GM19438 (cell line): Measurements from ENCODE around the gene SYNE2.

Experiments
- ATAC-seq: cut with Tn5 transposase; IDR thresholded peaks from one replicate; pipeline ENCODE4 v1.9.1; 2021; ENCODE audit warnings: low read depth; ENCODE audit not compliant: unreplicated experiment

Gene SYNE2

DNA sequence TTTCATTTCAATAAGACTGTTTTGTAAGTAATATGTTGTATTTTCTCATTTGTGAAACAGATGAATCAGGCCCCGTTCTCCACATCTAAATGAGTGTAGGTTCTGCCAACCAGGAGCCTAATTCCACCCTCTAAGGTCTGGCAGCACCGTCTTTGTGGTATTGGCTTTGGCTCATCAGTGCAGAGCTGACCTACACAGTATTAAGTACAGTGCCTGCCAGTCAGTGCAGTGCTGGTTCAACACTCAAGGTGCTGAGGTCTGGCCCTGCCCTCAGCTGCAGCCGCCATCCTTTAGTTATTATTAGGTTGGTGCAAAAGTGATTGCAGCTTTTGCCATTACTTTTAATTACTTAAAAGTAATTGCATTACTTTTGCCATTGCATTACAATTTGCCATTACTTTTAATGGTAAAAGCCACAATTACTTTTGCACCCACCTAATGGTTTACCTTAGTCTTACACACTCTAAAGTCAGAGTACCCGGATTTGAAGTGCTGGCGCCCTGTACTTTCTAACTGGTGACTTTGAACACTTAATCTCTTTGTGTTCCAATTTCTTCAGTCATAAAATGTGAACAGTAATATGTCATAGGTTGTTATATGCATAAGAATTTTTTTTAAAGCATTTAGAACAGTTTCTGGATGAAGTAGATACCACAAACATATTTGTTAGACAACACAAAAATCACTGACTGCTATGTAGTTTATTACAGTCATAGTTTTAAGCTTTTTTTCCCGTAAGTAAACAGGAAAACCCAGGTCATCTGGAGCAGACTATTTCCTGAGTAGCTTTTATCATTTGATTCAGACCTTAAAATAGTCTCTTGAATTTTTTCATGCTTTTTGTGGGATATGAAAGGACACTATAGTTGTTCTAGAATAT lies 99.5 kb downstream of the SYNE2 start:
- no peak for ATAC-seq

DNA sequence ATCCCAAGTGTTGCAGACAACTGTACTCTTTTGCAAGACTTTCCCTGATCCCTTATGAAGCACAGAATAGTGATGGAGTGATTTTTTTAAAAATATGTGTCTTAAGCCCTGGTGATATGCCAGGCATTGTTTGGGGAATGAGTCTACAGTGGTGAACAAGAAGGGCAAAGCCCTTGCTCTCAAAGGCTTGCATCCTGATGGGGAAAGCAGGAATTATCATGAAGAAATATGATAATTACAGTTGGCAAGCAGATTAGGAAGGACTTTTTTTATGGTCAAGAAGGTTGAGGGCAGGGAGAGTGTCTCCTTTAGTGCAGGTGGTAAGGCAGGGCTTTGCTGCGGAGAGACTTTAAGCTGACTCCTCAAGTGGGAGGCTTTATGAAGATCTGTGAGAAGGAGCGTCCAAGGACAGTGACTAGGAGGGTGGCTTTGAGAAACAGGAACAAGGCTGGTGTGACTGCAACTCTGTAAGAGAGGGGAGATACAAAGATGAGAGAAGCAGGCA lies 100.2 kb downstream of the SYNE2 start:
- ATAC-seq: no peak

DNA sequence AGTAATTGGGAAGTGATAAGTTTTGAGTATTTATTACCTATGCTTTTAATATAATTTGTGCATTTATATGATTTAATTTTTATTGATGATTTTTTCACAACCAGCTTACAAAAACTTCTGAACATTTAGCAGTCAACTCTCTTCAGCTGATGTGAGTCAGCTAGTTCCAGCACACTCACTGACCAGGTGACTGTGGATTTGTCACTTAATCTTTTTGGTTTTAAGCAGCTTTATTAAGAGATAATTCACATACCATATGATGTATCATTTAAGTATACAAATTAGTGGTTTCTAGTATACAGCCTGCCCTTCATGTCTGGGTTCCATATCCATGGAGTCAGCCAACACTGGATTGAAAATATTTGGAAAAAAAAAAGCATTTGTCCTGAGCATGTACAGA lies 103.5 kb downstream of the SYNE2 start:
- ATAC-seq: no peak

DNA sequence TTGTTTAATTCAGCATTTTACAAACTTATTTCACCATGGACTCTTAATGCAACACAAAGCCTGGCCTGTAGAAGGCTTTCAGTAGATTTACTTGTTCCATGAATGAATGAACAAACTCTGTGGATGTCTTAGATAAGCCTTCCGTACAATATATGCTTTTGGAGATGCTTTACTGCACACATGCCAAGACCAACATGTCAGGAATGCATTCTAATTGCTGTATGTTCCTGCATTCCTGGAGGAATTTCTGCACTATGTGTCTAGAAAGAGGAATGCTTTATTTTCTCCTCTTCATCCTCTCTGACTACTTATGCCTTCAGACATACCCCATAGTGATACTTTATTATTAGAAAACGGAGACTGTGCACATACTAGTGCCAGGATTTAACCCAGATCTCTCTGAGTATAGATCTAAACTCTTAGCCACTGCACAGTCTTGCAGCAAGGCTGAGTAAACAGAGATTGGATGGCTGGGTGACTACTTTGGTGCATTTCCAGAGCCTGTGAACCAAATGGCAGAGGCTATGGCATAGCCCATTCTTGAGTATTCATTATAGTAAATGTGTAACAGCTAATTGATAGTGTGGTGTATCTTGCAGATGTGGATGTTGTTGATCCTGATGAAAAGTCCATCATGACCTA lies 108.2 kb downstream of the SYNE2 start:
- no peak for ATAC-seq

DNA sequence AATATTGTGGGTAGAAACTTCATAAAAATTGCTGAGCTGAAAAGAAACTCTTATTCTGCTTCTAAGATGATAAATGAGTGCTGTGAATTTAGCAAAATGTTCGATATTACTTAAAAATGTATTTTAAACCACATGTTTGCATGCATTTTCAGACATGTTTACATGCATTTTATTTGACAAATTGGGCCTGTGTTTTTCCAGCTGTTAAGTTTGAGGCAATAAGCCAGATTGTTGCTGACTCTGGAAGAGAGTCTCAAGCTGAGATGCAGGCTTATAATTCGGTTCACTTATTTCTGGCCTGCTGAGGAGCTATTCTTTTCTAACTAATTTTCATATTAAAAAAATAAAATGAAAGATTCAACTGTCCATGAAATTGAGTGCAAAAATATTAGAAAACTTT lies 110.1 kb downstream of the SYNE2 start:
- no peak for ATAC-seq

DNA sequence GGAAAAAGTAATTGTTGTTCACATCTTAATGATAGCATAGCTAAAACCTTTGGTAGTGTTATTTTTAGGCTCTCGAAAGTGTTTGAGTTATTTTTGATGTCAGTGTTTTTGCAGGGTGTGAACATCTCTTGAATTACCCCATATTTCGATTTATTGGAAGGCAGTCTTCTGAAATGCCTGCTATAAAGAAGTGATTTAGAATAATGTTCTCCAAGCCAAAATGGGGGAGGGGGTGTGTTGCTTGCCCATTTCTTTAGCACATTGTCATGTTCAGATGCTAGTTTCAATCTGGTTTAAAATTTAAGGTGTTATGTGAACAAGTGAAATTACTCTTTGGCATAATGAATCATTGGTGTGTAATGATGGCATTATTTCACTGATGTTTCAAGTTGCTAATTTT lies 110.6 kb downstream of the SYNE2 start:
- no peak for ATAC-seq

DNA sequence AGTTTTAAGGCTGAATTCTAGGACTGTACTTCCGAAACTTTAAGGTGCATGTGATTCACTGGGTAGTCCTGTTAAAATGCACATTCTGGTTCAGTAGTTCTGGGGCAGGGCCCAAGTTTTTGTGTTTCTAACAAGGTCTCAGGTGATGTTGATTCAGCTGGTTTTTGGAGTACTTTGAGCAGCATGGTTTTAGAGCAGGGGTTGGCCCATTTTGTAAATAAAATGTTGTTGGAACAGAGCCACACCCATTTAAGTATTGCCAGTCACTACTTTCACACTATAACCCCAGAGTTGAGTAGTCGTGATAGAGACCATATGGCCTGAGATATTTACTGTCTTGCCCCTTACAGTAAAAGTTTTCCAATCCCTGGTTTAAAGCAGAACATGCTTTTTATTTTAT lies 111.3 kb downstream of the SYNE2 start:
- no peak for ATAC-seq

DNA sequence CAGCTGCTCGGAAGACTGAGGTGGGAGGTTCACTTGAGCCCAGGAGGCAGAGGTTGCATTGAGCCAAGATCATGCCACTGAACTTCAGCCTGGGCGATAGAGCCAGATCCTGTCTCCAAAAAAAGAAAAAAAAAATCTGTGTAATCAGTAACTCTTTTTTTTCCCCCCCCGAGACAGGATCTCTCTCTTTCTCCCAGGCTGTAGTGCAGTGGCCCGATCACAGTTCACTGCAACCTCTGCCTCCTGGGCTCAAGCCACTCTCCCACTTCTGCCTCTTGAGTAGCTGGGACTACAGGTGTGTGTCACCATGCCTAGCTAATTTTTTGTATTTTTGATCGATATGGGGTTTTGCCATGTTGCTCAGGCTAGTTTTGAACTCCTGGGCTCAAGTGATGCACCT lies 113.6 kb downstream of the SYNE2 start:
- no peak for ATAC-seq

DNA sequence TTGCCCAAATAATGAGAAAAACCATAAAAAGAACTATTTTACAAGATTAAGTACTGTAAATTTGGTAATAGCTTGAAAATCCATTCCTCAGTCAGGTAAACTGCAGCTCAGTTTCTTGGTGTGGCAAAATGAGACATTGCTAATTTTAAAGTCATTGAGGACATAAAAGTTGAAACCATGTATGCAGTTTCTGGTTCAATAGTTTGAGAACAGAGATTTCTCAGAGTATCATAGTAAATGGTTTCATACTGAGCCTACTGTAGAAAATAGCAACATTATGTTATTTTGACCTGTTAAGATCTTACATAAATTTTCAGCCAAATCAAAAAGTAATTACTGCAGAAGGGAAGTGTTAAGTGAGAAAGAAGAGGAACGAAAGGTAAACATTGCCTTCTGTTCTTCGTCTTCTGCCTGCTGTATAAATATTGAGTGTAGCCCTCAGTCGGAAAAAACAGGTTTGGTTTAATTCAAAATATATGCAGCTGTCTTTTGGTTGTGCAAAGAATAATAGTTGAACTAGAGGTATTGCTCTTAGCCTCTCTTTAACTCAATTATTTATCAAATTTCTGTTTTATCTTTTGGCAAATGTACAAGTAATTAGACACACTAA lies 119.6 kb downstream of the SYNE2 start:
- no peak for ATAC-seq

DNA sequence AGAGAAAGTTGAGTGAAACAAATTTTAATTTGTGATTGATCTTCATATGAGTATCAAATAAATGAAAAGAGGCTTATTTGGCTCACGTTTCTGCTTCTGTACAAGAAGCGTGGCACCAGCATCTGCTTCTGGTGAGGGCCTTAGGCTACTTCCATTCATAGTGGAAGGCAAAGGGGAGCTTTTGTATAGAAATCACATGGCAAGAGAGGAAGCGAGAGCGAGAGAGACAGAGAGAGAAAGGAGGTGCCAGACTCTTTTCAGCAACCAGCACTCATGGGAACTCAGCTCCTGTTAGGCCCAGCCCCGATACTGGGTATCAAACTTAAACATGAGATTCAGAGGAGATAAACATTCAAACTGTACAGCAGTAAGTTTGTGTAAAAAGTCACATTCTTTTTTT lies 121.4 kb downstream of the SYNE2 start:
- no peak for ATAC-seq

DNA sequence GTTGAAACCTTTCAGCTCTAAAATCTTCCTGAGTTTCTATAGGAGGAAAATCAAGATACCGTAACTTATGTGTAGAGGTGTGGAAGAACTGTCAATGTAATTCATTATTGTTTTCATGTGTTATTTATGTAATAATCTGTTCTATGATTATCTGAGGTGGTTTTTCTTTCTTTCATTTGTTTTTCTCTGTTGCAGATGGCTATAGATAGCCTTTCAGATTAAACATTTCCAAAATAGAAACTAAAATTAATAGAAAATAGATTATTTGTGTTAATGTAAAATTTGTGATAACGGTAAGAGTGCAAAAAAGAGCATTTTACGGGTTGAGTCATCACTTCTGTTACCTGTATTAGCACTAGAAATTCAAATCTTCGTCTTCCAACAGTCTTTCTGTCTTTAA lies 128.8 kb downstream of the SYNE2 start:
- ATAC-seq: no peak

DNA sequence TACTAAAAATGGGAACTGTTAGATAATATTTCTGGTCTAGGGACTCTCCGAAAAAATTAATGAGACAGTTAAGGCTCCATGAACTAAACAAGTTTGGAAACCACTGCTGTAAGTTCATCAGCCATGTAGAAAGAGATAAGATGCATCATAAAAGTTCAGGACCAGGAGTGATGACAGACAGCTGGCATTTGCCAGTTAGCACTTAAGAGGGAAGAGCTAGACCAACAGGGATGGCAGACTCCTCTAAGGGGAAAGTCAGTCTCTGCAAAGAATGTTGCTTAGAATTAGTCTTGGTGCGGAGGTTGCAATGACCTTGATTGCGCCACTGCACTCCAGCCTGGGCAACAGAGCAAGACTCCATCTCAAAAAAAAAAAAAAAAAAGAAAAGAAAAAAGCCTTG lies 129.4 kb downstream of the SYNE2 start:
- no peak for ATAC-seq

DNA sequence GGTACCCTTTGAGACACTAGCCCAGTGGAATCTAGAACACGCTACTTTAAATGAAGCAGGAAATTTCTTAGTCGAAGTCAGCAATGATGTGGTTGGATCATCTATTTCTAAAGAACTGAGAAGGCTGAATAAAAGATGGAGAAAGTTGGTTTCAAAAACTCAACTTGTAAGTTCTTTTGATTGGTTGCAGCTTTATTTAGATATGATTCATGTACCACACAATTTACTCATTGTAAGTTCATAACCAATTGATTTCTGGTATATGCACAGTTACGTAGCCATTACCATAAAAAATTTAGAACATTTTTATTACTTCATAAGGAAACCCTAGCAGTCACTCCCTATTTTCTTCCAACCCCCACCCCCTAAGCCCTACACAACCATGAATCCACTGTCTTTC lies 129.8 kb downstream of the SYNE2 start:
- no peak for ATAC-seq

DNA sequence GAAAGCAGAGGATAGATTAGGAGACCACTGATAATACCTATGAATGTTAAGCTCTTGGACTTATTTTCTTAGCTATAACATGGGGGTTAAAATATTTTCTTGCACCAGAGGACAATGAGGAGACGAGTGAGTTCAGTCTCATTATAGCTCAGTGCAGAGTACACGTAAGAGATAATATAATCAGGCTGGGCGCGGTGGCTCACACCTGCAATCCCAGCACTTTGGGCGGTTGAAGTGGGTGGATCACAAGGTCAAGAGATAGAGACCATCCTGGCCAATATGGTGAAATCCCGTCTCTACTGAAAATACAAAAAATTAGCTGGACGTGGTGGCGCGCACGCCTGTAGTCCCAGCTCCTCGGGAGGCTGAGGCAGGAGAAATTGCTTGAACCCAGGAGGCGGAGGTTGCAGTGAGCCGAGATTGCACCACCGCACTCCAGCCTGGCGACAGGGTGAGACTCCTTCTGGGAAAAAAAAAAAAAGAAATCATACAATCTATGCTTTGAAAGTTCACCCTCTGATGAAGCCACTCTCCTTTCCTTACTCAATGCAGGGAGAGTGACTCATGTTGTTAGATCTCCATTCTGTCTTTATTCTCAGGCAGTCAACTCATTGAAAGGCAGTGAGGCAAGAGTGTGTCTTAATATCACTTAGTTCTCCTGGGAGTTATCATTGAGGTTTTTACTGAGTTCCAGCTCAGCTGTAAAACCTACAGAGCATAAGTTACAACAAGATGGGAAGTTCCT lies 134.2 kb downstream of the SYNE2 start:
- no peak for ATAC-seq

DNA sequence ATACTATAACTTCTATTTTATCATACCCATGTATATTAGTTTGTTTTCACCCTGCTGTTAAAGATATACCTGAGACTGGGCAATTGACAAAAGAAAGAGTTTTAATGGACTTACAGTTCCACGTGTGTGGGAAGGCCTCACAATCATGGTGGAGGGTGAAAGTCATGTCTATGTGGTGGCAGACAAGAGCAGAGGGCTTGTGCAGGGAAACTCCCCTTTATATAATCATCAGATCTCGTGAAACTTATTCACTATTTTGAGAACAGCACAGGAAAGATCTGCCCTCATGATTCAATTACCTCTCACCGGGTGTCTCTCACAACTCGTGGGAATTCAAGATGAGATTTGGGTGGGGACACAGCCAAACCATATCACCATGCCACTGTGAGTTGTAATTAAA lies 135.8 kb downstream of the SYNE2 start:
- ATAC-seq: no peak

DNA sequence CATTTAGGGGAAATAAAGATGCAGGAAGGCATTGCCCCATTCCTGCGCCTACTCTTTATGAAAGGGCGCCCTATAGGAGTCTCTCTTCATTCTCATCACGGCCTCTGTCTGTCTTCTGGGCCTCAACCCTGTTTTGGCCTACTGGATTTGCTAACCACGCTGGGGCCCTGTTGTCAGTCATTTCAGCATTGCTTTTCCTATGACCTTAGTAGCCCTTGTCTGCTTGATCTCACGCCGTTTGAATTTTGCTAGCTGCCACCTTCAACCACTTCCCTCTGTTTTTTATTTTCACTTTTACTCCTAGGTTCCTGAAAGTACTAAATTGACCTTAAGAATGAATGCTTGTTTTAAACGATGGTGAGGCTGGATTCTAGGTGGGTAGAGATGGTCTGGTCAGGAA lies 139.0 kb downstream of the SYNE2 start:
- no peak for ATAC-seq

DNA sequence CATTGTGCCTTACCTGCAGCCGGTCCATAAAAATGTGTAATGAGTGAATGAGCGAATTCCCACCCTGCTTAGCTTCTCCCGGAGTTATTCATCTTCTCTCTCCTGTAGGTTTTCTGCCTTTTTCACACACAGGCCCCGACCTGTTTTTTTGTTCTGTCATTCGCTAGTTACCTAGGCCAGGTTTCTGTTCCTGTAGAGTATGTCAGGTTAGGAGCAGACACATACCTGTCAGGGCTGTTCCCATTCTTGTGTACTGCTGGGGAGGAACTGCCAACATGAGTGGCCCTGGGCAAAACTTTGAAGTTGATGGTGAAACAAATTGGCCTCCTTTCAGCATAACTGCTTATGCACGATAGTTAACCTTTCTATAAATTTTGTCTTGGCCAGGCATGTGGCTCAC lies 140.1 kb downstream of the SYNE2 start:
- ATAC-seq: no peak

DNA sequence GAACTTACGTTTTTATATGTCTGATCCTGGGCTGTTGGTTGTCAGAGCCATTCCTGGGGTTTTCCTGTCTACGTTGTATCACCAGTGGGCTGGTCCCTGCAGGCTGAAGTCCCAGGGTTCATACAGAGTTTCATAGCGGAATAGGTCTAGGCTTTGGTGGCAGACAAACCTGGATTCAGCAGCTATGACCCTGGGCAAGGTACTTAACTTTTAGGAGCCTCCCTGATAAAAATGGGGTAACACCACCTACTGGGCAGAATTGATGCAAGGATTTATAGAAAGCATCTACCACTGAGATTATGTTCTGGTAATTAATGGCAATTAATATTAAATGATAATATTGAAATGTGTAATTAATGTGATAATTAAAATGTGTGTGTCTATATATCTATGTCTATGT lies 141.2 kb downstream of the SYNE2 start:
- ATAC-seq: no peak

DNA sequence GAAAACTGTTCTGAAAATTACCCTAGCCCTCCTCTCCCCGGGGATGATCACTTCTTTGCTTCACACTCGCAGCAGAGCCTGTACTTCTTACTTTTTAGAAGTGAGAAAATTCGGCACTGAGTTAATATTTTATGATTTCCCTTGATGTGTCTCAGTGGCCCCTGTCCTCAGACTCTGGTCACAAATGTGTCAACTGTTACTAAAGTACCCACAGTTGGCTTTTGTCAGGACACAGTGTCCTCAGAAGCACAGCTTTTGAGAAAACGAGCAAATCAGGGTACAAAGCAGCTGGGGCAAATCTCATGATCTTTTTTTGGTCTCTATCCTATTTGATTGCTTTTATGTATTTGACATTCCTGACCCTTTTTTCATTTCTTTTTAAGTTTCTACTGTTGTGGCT lies 142.5 kb downstream of the SYNE2 start:
- ATAC-seq: no peak

DNA sequence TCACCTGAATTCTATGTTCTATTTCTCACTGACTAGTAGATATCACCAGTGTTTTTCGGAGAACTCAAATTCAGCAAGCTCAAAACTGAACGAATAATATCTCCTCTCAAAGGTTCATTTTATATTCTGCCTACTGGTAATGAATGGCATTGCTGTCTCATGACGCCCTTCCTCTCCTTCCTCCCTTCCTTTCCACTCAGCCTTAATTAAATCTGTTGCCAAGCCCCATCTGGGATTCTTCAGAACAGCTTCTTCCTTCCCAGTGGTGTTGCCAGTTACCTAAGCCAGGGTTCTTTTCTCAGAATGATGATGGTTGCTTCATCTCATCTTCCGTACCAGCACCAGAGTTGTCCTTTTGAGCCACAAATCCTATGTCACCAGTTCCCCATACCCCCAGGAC lies 143.2 kb downstream of the SYNE2 start:
- no peak for ATAC-seq

DNA sequence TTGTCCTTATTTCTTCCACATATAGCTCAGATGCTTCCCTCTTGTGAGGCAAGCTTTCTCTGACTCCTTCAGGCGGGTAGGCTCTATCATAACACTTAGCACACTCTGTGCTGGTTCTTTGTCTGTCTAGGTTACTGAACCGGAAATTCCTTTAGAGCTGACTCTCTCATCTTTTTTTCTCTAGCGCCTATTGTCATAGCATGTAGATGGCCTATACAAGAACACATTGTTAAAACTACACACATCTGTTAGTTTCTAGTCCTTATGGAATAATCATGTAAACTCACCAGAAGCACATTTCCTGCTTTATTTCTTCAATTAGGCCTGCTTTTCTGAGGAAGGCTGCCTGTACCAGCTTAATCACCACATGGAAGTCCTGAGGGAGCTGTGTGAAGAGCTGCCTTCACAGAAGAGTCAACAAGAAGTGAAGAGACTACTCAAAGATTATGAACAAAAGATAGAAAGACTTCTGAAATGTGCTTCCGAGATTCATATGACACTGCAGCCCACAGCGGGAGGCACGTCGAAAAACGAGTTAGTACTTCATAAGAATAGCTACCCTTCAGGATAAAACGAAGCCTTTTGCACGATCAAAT lies 143.9 kb downstream of the SYNE2 start:
- no peak for ATAC-seq
